Measurements from ENCODE around the gene ZNF580.

Gene ZNF580

DNA sequence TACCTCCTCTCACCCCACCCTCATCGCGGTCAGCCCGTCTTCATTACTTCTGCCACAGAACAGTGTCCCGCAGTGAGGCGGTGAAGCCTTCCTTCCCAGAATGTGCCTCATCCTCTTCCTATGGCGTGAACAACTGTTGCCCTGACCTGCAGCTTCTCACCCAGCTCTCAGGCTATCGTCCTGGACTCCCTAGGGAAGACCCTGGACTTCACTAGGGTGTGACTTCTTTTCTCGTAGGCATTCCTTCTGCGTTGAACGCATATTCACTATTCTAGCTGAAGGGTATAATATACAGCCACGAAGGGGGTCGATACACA, 34.4 kb upstream of the ZNF580 start (continued):
- TF ChIP-seq, protein P1, sequence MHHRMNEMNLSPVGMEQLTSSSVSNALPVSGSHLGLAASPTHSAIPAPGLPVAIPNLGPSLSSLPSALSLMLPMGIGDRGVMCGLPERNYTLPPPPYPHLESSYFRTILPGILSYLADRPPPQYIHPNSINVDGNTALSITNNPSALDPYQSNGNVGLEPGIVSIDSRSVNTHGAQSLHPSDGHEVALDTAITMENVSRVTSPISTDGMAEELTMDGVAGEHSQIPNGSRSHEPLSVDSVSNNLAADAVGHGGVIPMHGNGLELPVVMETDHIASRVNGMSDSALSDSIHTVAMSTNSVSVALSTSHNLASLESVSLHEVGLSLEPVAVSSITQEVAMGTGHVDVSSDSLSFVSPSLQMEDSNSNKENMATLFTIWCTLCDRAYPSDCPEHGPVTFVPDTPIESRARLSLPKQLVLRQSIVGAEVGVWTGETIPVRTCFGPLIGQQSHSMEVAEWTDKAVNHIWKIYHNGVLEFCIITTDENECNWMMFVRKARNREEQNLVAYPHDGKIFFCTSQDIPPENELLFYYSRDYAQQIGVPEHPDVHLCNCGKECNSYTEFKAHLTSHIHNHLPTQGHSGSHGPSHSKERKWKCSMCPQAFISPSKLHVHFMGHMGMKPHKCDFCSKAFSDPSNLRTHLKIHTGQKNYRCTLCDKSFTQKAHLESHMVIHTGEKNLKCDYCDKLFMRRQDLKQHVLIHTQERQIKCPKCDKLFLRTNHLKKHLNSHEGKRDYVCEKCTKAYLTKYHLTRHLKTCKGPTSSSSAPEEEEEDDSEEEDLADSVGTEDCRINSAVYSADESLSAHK (tag by site-specific recombination; IDR thresholded peaks at IDR 0.05), result no peak
- no peak for TF ChIP-seq ZNF121 (tag by site-specific recombination; IDR thresholded peaks at IDR 0.05)
- TF ChIP-seq, protein P2, sequence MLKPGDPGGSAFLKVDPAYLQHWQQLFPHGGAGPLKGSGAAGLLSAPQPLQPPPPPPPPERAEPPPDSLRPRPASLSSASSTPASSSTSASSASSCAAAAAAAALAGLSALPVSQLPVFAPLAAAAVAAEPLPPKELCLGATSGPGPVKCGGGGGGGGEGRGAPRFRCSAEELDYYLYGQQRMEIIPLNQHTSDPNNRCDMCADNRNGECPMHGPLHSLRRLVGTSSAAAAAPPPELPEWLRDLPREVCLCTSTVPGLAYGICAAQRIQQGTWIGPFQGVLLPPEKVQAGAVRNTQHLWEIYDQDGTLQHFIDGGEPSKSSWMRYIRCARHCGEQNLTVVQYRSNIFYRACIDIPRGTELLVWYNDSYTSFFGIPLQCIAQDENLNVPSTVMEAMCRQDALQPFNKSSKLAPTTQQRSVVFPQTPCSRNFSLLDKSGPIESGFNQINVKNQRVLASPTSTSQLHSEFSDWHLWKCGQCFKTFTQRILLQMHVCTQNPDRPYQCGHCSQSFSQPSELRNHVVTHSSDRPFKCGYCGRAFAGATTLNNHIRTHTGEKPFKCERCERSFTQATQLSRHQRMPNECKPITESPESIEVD (tag by site-specific recombination; IDR thresholded peaks at IDR 0.05), result no peak
- TF ChIP-seq ZNF549 (tag by site-specific recombination; IDR thresholded peaks at IDR 0.05), result no peak
- peak; percentile 97 for TF ChIP-seq ZNF335 (tag by site-specific recombination; conservative IDR thresholded peaks at IDR 0.05)
- no peak for TF ChIP-seq ZNF530 (tag by site-specific recombination; IDR thresholded peaks at IDR 0.05; ENCODE audit: low read depth)
- no peak for TF ChIP-seq ZNF677 (tag by site-specific recombination; IDR thresholded peaks at IDR 0.05)
- TF ChIP-seq ZNF416 (tag by site-specific recombination; IDR thresholded peaks at IDR 0.05), result no peak
- no peak for TF ChIP-seq HOXD13 (CRISPR knock-in tag; IDR thresholded peaks at IDR 0.05; ENCODE audit: borderline replicate concordance)
- TF ChIP-seq SALL2 (tag by site-specific recombination; IDR thresholded peaks at IDR 0.05; ENCODE audit: borderline replicate concordance), result no peak
- TF ChIP-seq MYNN (tag by site-specific recombination; IDR thresholded peaks at IDR 0.05; ENCODE audit: borderline replicate concordance), result no peak
- TF ChIP-seq KLF8 (tag by site-specific recombination; IDR thresholded peaks at IDR 0.05), result no peak
- no peak for TF ChIP-seq ZNF558 (tag by site-specific recombination; IDR thresholded peaks at IDR 0.05)
- TF ChIP-seq, protein P3, sequence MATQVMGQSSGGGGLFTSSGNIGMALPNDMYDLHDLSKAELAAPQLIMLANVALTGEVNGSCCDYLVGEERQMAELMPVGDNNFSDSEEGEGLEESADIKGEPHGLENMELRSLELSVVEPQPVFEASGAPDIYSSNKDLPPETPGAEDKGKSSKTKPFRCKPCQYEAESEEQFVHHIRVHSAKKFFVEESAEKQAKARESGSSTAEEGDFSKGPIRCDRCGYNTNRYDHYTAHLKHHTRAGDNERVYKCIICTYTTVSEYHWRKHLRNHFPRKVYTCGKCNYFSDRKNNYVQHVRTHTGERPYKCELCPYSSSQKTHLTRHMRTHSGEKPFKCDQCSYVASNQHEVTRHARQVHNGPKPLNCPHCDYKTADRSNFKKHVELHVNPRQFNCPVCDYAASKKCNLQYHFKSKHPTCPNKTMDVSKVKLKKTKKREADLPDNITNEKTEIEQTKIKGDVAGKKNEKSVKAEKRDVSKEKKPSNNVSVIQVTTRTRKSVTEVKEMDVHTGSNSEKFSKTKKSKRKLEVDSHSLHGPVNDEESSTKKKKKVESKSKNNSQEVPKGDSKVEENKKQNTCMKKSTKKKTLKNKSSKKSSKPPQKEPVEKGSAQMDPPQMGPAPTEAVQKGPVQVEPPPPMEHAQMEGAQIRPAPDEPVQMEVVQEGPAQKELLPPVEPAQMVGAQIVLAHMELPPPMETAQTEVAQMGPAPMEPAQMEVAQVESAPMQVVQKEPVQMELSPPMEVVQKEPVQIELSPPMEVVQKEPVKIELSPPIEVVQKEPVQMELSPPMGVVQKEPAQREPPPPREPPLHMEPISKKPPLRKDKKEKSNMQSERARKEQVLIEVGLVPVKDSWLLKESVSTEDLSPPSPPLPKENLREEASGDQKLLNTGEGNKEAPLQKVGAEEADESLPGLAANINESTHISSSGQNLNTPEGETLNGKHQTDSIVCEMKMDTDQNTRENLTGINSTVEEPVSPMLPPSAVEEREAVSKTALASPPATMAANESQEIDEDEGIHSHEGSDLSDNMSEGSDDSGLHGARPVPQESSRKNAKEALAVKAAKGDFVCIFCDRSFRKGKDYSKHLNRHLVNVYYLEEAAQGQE (tag by site-specific recombination; IDR thresholded peaks at IDR 0.05), result no peak
- TF ChIP-seq ZIC2 (tag by site-specific recombination; IDR thresholded peaks at IDR 0.05), result peak; percentile 39; the same call in 1 of the 2 replicates
- no peak for TF ChIP-seq ZNF266 (tag by site-specific recombination; IDR thresholded peaks at IDR 0.05; ENCODE audit: low read depth)
- no peak for TF ChIP-seq PRDM1 (tag by site-specific recombination; IDR thresholded peaks at IDR 0.05)
- TF ChIP-seq, protein P4, sequence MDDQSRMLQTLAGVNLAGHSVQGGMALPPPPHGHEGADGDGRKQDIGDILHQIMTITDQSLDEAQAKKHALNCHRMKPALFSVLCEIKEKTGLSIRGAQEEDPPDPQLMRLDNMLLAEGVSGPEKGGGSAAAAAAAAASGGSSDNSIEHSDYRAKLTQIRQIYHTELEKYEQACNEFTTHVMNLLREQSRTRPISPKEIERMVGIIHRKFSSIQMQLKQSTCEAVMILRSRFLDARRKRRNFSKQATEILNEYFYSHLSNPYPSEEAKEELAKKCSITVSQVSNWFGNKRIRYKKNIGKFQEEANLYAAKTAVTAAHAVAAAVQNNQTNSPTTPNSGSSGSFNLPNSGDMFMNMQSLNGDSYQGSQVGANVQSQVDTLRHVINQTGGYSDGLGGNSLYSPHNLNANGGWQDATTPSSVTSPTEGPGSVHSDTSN (CRISPR knock-in tag; IDR thresholded peaks at IDR 0.05), result 0 out of 2 replicates have a peak, but pooled peaks have one; percentile 66
- TF ChIP-seq ZNF391 (tag by site-specific recombination; IDR thresholded peaks at IDR 0.05; ENCODE audit: borderline replicate concordance, low read depth), result no peak
- TF ChIP-seq ZSCAN30 (tag by site-specific recombination; IDR thresholded peaks at IDR 0.05), result no peak
- TF ChIP-seq ZSCAN16 (tag by site-specific recombination; IDR thresholded peaks at IDR 0.05), result no peak
- no peak for TF ChIP-seq ZNF555 (tag by site-specific recombination; conservative IDR thresholded peaks at IDR 0.05)
- TF ChIP-seq, protein P5, sequence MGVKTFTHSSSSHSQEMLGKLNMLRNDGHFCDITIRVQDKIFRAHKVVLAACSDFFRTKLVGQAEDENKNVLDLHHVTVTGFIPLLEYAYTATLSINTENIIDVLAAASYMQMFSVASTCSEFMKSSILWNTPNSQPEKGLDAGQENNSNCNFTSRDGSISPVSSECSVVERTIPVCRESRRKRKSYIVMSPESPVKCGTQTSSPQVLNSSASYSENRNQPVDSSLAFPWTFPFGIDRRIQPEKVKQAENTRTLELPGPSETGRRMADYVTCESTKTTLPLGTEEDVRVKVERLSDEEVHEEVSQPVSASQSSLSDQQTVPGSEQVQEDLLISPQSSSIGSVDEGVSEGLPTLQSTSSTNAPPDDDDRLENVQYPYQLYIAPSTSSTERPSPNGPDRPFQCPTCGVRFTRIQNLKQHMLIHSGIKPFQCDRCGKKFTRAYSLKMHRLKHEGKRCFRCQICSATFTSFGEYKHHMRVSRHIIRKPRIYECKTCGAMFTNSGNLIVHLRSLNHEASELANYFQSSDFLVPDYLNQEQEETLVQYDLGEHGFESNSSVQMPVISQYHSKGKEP (tag by site-specific recombination; IDR thresholded peaks at IDR 0.05), result no peak
- TF ChIP-seq, protein P6, sequence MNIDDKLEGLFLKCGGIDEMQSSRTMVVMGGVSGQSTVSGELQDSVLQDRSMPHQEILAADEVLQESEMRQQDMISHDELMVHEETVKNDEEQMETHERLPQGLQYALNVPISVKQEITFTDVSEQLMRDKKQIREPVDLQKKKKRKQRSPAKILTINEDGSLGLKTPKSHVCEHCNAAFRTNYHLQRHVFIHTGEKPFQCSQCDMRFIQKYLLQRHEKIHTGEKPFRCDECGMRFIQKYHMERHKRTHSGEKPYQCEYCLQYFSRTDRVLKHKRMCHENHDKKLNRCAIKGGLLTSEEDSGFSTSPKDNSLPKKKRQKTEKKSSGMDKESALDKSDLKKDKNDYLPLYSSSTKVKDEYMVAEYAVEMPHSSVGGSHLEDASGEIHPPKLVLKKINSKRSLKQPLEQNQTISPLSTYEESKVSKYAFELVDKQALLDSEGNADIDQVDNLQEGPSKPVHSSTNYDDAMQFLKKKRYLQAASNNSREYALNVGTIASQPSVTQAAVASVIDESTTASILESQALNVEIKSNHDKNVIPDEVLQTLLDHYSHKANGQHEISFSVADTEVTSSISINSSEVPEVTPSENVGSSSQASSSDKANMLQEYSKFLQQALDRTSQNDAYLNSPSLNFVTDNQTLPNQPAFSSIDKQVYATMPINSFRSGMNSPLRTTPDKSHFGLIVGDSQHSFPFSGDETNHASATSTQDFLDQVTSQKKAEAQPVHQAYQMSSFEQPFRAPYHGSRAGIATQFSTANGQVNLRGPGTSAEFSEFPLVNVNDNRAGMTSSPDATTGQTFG (tag by site-specific recombination; IDR thresholded peaks at IDR 0.05; ENCODE audit: borderline replicate concordance), result no peak
- no peak for TF ChIP-seq ZNF19 (tag by site-specific recombination; IDR thresholded peaks at IDR 0.05; ENCODE audit: low read depth)
- TF ChIP-seq, protein P7, sequence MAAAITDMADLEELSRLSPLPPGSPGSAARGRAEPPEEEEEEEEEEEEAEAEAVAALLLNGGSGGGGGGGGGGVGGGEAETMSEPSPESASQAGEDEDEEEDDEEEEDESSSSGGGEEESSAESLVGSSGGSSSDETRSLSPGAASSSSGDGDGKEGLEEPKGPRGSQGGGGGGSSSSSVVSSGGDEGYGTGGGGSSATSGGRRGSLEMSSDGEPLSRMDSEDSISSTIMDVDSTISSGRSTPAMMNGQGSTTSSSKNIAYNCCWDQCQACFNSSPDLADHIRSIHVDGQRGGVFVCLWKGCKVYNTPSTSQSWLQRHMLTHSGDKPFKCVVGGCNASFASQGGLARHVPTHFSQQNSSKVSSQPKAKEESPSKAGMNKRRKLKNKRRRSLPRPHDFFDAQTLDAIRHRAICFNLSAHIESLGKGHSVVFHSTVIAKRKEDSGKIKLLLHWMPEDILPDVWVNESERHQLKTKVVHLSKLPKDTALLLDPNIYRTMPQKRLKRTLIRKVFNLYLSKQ (tag by site-specific recombination; IDR thresholded peaks at IDR 0.05; ENCODE audit: borderline replicate concordance), result no peak

Measured in HEK293 (cell line).